ENCODE measurements around the gene SCMH1. TPM values are rescaled to one million over a fixed set of nuclear protein-coding genes. Genes with fewer than 3 reads are reported as not detected.

The SCMH1 gene
- total RNA-seq, 1 donor from 2014 or later, result 51.3 TPM

DNA sequence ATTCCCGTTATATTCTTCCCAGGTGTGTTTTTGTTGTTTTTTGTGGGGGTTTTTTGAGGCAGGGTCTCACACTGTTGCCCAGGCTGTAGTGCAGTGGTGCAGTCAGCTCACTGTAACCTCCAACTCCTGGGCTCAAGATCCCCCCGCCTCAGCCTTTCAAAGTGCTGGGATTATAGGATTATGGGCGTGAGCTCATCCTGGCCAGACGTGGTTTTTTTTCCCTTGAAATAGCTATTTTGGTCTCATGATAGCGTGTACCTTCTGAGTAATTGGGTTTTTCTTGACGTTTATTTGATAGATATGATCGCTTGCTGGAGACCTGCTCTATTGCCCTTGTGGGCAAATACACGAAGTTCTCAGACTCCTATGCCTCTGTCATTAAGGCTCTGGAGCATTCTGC is 245.0 kb downstream of the SCMH1 start:
- H3K27me3 Mint-ChIP-seq (ENCODE audit: unreplicated experiment), result peaks cover 3% of the 10 kb centered on the region
- H3K27ac Mint-ChIP-seq (ENCODE audit: unreplicated experiment), result no peak overlapping the region
- peaks cover 36% of the 10 kb centered on the region for H3K36me3 Mint-ChIP-seq (ENCODE audit: low read depth, unreplicated experiment)

DNA sequence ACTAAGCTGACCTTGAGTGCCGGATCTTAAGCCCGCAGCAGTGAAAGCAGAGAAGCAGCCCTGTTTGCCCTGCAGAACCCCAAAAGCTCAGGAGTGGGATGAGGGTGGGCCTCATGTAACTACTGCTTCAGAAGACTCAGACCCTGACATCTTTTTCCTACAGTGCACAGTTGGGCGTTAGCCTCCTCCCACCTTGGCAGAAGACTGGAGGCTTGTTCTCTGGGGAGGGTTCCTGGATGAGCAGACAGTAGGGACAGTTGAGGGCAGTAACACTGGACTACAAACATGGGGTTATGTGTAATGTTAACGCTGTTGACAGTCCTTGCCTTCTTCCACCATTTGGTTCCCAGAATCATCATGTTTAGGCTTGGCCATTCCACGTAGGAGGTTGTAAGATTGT is 253.0 kb downstream of the SCMH1 start:
- H3K36me3 Mint-ChIP-seq (ENCODE audit: low read depth, unreplicated experiment), result peaks cover 41% of the 10 kb centered on the region
- no peaks in the 10 kb centered on the region for H3K4me1 Mint-ChIP-seq (ENCODE audit: unreplicated experiment)

More for the DNA sequence above, 245.0 kb downstream of the SCMH1 start:
- Mint-ChIP-seq H3K9me3 (ENCODE audit: unreplicated experiment) (no peaks in the 10 kb centered on the region), H3K4me1 (ENCODE audit: unreplicated experiment) (no peaks in the 10 kb centered on the region), H3K4me3 (ENCODE audit: unreplicated experiment) (no peak overlapping the region)
- TF ChIP-seq CTCF (IDR thresholded peaks at IDR 0.05; ENCODE audit: unreplicated experiment), result no peak
- DNase-seq (ENCODE audit: low spot score), result no peak

GRCh38 chr1:40988280-40988679 is 253.8 kb downstream of the SCMH1 start:
- H3K27ac Mint-ChIP-seq (ENCODE audit: unreplicated experiment), result no peak overlapping the region
- no peaks in the 10 kb centered on the region for H3K9me3 Mint-ChIP-seq (ENCODE audit: unreplicated experiment)
- TF ChIP-seq CTCF (IDR thresholded peaks at IDR 0.05; ENCODE audit: unreplicated experiment), result no peak
- H3K4me1 Mint-ChIP-seq (ENCODE audit: unreplicated experiment), result no peaks in the 10 kb centered on the region
- H3K4me3 Mint-ChIP-seq (ENCODE audit: unreplicated experiment), result no peak overlapping the region
- H3K27me3 Mint-ChIP-seq (ENCODE audit: unreplicated experiment), result peaks cover 4% of the 10 kb centered on the region
- DNase-seq (ENCODE audit: low spot score), result no peak
- H3K36me3 Mint-ChIP-seq (ENCODE audit: low read depth, unreplicated experiment), result peaks cover 45% of the 10 kb centered on the region

More for the DNA sequence above, 253.0 kb downstream of the SCMH1 start:
- Mint-ChIP-seq H3K9me3 (ENCODE audit: unreplicated experiment) (no peaks in the 10 kb centered on the region), H3K27me3 (ENCODE audit: unreplicated experiment) (peaks cover 4% of the 10 kb centered on the region), H3K4me3 (ENCODE audit: unreplicated experiment) (no peak overlapping the region), H3K27ac (ENCODE audit: unreplicated experiment) (no peak overlapping the region)
- TF ChIP-seq CTCF (IDR thresholded peaks at IDR 0.05; ENCODE audit: unreplicated experiment), result no peak
- DNase-seq (ENCODE audit: low spot score), result no peak

DNA sequence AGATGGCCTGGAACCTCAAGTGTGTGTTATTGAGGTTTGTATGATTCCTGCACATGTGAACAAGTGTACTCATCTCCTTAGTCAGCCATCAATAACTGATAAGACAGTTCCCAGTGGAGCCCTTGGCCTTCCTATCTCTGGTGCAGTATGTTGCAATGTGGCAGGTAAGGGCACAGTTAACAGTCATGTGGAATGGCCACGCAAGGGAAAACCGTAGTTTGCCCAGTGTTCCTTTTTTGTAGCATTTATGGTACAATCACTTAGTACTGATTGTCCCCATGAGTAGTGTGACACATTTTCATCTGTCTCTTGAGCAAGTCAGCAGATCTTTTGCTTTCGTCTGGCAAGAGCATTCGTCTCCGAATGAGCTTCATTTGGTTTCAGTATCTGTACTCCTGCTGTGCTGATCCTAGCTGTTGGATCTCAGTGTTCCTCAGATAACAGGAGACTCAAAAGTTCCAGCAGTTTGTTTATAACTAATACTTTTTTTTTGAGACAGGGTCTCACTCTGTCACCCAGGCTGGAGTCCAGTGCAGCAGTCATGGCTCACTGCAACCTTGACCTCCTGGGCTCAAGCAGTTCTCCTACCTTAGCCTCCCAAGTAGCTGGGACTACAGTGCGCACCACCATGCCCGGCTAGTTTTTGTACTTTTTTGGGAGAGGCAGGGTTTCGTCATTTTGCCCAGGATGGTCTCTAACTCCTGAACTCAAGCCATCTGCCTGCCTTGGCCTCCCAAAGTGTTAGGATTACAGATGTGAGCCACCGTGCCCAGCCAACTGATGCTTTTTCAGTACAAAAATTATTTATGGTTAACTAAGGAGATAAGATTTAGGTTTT is 254.4 kb downstream of the SCMH1 start:
- Mint-ChIP-seq H3K27ac (ENCODE audit: unreplicated experiment) (no peak overlapping the region), H3K4me1 (ENCODE audit: unreplicated experiment) (no peaks in the 10 kb centered on the region), H3K4me3 (ENCODE audit: unreplicated experiment) (no peak overlapping the region), H3K9me3 (ENCODE audit: unreplicated experiment) (no peaks in the 10 kb centered on the region), H3K36me3 (ENCODE audit: low read depth, unreplicated experiment) (peaks cover 45% of the 10 kb centered on the region), H3K27me3 (ENCODE audit: unreplicated experiment) (peaks cover 4% of the 10 kb centered on the region)
- no peak for TF ChIP-seq CTCF (IDR thresholded peaks at IDR 0.05; ENCODE audit: unreplicated experiment)
- no peak for DNase-seq (ENCODE audit: low spot score)

GRCh38 chr1:40986956-40987355 is 255.2 kb downstream of the SCMH1 start:
- no peak for DNase-seq (ENCODE audit: low spot score)
- H3K27ac Mint-ChIP-seq (ENCODE audit: unreplicated experiment), result no peak overlapping the region
- H3K27me3 Mint-ChIP-seq (ENCODE audit: unreplicated experiment), result peaks cover 4% of the 10 kb centered on the region
- H3K4me1 Mint-ChIP-seq (ENCODE audit: unreplicated experiment), result no peaks in the 10 kb centered on the region
- no peak overlapping the region for H3K4me3 Mint-ChIP-seq (ENCODE audit: unreplicated experiment)
- H3K9me3 Mint-ChIP-seq (ENCODE audit: unreplicated experiment), result no peaks in the 10 kb centered on the region
- TF ChIP-seq CTCF (IDR thresholded peaks at IDR 0.05; ENCODE audit: unreplicated experiment), result no peak
- H3K36me3 Mint-ChIP-seq (ENCODE audit: low read depth, unreplicated experiment), result peaks cover 45% of the 10 kb centered on the region

Measured in endothelial cell (in vitro differentiated cells).